ENCODE data around the gene DSN1. TPM values are rescaled to one million over a fixed set of nuclear protein-coding genes. Genes with fewer than 3 reads are reported as not detected.
A peak's percentile ranks its signal among the peaks of the same experiment; 100 is the strongest.

Gene DSN1
- total and polyA plus RNA-seq, 9 donors = 3.3 to 7.0 (median 6.0) TPM

GRCh38 chr20:36745234-36745926 is 28.2 kb downstream of the DSN1 start:
- peak in 1 of 5 donors; percentile 49 for DNase-seq
- whole genome bisulfite sequencing, 3 donors = 1 to 6% (median 4%) methylated on average over 23 to 44 of the region's 44 CpGs
- Histone ChIP-seq H3K4me3 (peak overlapping the region; percentile 92), H3K36me3 (no peaks in the 10 kb centered on the region), H3K27me3 (no peaks in the 10 kb centered on the region), H3K27ac (peak overlapping the region; percentile 48 to 70), H3K9me3 (no peaks in the 10 kb centered on the region), H3K4me1 (ENCODE audit: insufficient read depth) (peaks cover 2% of the 10 kb centered on the region)
- TF ChIP-seq CTCF (IDR thresholded peaks at IDR 0.05) = no peak
- TF ChIP-seq POLR2A (IDR thresholded peaks at IDR 0.05) = no peak
- intact Hi-C loops (cut with DNase I) = loop anchor here in 1 of 4 donors (5.0 kb wide), 1 partner anchor 117 kb away; a partner anchor contains a TSS

- H3K4me3 ChIP-seq = peak overlapping the region; percentile 92
- DNase-seq = peak in 1 of 5 donors; percentile 43
- TF ChIP-seq EP300 (IDR thresholded peaks at IDR 0.05) (no peak), POLR2A (IDR thresholded peaks at IDR 0.05) (no peak), CTCF (IDR thresholded peaks at IDR 0.05) (no peak)
- H3K9me3 ChIP-seq = no peaks in the 10 kb centered on the region
- H3K36me3 ChIP-seq = no peaks in the 10 kb centered on the region
- WGBS, 3 donors = 5 to 15% (median 5%) methylated on average over 5 to 8 of the region's 8 CpGs
- intact Hi-C loops (cut with DNase I) = loop anchor here in 2 of 4 donors (5.0 kb wide), 2 partner anchors 118 to 132 kb away; a partner anchor contains a TSS
- no peaks in the 10 kb centered on the region for H3K27me3 ChIP-seq
- peaks cover 2% of the 10 kb centered on the region for H3K4me1 ChIP-seq (ENCODE audit: insufficient read depth)
- no peak overlapping the region for H3K27ac ChIP-seq
Observed at GRCh38 chr20:36744764-36745191, 28.8 kb downstream of the DSN1 start.

- Histone ChIP-seq H3K27ac (no peak overlapping the region), H3K9me3 (no peaks in the 10 kb centered on the region), H3K36me3 (no peaks in the 10 kb centered on the region), H3K4me1 (ENCODE audit: insufficient read depth) (peaks cover 2% of the 10 kb centered on the region), H3K27me3 (no peaks in the 10 kb centered on the region), H3K4me3 (no peak overlapping the region)
- no peak for DNase-seq
- intact Hi-C loops (cut with DNase I) = loop anchor here in 1 of 4 donors (5.0 kb wide), 1 partner anchor 132 kb away; no protein-coding TSS in a partner anchor
- TF ChIP-seq CTCF (IDR thresholded peaks at IDR 0.05) (no peak), POLR2A (IDR thresholded peaks at IDR 0.05) (no peak)
- 65 to 72% (median 69%) methylated on average over 4 of the region's 4 CpGs for WGBS, 3 donors
Observed at GRCh38 chr20:36744243-36744642, 29.3 kb downstream of the DSN1 start.

- Histone ChIP-seq H3K4me1 (ENCODE audit: insufficient read depth) (peaks cover 2% of the 10 kb centered on the region), H3K27ac (peak overlapping the region in 1 of 2 donors; percentile 20), H3K36me3 (no peaks in the 10 kb centered on the region), H3K9me3 (no peaks in the 10 kb centered on the region), H3K4me3 (no peak overlapping the region), H3K27me3 (no peaks in the 10 kb centered on the region)
- intact Hi-C loops (cut with DNase I) = loop anchor here in 1 of 4 donors (5.0 kb wide), 1 partner anchor 130 kb away; no protein-coding TSS in a partner anchor
- TF ChIP-seq POLR2A (IDR thresholded peaks at IDR 0.05) = no peak
- TF ChIP-seq CTCF (IDR thresholded peaks at IDR 0.05) = no peak
- no peak for TF ChIP-seq EP300 (IDR thresholded peaks at IDR 0.05)
- WGBS, 3 donors = 61 to 71% (median 66%) methylated on average over 2 of the region's 2 CpGs
- no peak for DNase-seq
Observed at GRCh38 chr20:36742558-36742957, 31.0 kb downstream of the DSN1 start.
